Upper lobe of left lung (tissue), 6 donors: ENCODE results near the gene LIG3. TPM values are rescaled to one million over a fixed set of nuclear protein-coding genes. Genes with fewer than 3 reads are reported as not detected.
"Not testable (repeated sequence)": the region's sequence is repeated elsewhere in the genome, so short reads cannot be mapped to it uniquely, and the experiment has no call there.

Source experiments
- ATAC-seq, 2 donors: fragments of 200-7000 bp; cut with Tn5 transposase; one replicate each; pipeline ENCODE4 v1.9.1; 2022; ENCODE audit warnings: mild to moderate bottlenecking in 2 of 2, moderate library complexity in 2 of 2; ENCODE audit not compliant: low FRiP score in 2 of 2
- DNase-seq, 2 donors: peaks; one replicate each; pipeline ENCODE4 v3.0.0-alpha.2; 2019 to 2020
- H3K27ac ChIP-seq, 4 donors: fragments of 200-600 bp; sonication (generic); one replicate each; pipeline ENCODE4 v1.5.1; 2016 to 2019
- H3K27me3 ChIP-seq, 4 donors: fragments of 200-600 bp; sonication (generic); one replicate each; pipeline ENCODE4 v1.5.1; 2017 to 2019
- H3K36me3 ChIP-seq, 4 donors: fragments of 200-600 bp; sonication (generic); one replicate each; pipeline ENCODE4 v1.5.1; 2016 to 2019
- H3K4me1 ChIP-seq, 4 donors: fragments of 200-600 bp; sonication (generic); one replicate each; pipeline ENCODE4 v1.5.1; 2018 to 2019
- H3K4me3 ChIP-seq, 4 donors: fragments of 200-600 bp; sonication (generic); one replicate each; pipeline ENCODE4 v1.5.1; 2017 to 2019; ENCODE audit warnings: mild to moderate bottlenecking in 2 of 4, moderate library complexity in 1 of 4
- H3K9me3 ChIP-seq, 4 donors: fragments of 200-600 bp; sonication (generic); one replicate each; pipeline ENCODE4 v1.5.1; 2018 to 2019
- EP300 ChIP-seq, 4 donors: sonication (generic); formaldehyde crosslinking; IDR thresholded peaks; one replicate each; pipeline ENCODE4 v1.5.1; 2017; ENCODE audit warnings: antibody characterized with exemption in 4 of 4, control low read depth in 2 of 4
- POLR2A ChIP-seq, 4 donors: fragments of 450-650 bp; IDR thresholded peaks; one replicate each; pipeline ENCODE4 v1.5.1; 2016 to 2017; ENCODE audit warnings: antibody characterized with exemption in 4 of 4, mild to moderate bottlenecking in 2 of 4
- POLR2AphosphoS5 ChIP-seq, 2 donors: sonication (generic); formaldehyde crosslinking; IDR thresholded peaks; one replicate each; pipeline ENCODE4 v1.5.1; 2017; ENCODE audit warnings: antibody characterized with exemption in 2 of 2
- WGBS, 2 donors: methylation state at CpG; one replicate each; pipeline ENCODE4 v1.1.5; 2017 to 2018; 5-methylcytosine and 5-hydroxymethylcytosine counted together
- total RNA-seq, 6 donors: library from RNA; depleted of rRNA in 4 of 6; stranded (reverse); fragments of >200 nt in 4 of 6; gene quantifications; one replicate each; pipeline versions ENCODE4 v1.1.0 to v1.2.1, GENCODE V29; 2016 to 2021
- TF ChIP-seq, protein P1 (sequence below), 6 experiments: fragments of 450-650 bp in 4 of 6; fragments of 200-600 bp in 2 of 6; sonication (generic) in 2 of 6; IDR thresholded peaks; one replicate each; pipeline ENCODE4 v1.5.1; 2016 to 2019; ENCODE audit warnings: antibody characterized with exemption in 6 of 6
- donor health status: DM: no; HTN: no; CAD: no; lungs with moderate emphysema.
- donor health status: DM: no; HTN: yes; CAD: no; lungs with severe emphysema.

The LIG3 gene
- total RNA-seq, 6 donors from 2014 or later = 27.4 to 47.1 (median 29.9) TPM

DNA sequence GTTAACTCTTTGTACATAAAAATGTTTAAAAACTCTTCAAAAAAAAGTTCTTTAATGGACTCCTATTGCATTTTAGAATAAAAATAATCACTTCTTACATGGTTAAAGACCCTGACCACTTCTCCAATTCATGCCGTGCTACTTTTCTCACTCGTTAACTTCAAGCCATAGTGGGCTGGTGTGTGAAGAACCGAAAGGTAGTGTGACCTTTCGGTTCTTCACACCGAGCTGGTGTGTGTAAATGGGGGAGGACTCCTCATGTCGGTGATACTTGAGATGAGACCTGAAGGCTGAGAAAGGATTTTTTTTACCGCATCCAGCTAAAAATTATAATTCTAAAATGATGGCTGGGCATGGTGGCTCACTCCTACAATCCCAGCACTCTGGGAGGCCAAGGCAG, 61.1 kb downstream of the LIG3 start:
- Histone ChIP-seq H3K36me3 (no peaks in the 10 kb centered on the region), H3K27me3 (no peaks in the 10 kb centered on the region), H3K4me3 (no peak overlapping the region), H3K27ac (no peak overlapping the region), H3K4me1 (peaks cover 0 to 9% (median 4%) of the 10 kb centered on the region in 4 donors), H3K9me3 (no peaks in the 10 kb centered on the region)
- 89% methylated on average over 7 of the region's 7 CpGs for WGBS, 2 donors
- ATAC-seq (no peak), DNase-seq (no peak)
- TF ChIP-seq POLR2A (IDR thresholded peaks at IDR 0.05) (no peak), EP300 (IDR thresholded peaks at IDR 0.05) (no peak), POLR2AphosphoS5 (IDR thresholded peaks at IDR 0.05) (no peak)
- TF ChIP-seq, protein P1, sequence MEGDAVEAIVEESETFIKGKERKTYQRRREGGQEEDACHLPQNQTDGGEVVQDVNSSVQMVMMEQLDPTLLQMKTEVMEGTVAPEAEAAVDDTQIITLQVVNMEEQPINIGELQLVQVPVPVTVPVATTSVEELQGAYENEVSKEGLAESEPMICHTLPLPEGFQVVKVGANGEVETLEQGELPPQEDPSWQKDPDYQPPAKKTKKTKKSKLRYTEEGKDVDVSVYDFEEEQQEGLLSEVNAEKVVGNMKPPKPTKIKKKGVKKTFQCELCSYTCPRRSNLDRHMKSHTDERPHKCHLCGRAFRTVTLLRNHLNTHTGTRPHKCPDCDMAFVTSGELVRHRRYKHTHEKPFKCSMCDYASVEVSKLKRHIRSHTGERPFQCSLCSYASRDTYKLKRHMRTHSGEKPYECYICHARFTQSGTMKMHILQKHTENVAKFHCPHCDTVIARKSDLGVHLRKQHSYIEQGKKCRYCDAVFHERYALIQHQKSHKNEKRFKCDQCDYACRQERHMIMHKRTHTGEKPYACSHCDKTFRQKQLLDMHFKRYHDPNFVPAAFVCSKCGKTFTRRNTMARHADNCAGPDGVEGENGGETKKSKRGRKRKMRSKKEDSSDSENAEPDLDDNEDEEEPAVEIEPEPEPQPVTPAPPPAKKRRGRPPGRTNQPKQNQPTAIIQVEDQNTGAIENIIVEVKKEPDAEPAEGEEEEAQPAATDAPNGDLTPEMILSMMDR (IDR thresholded peaks at IDR 0.05) = no peak

DNA sequence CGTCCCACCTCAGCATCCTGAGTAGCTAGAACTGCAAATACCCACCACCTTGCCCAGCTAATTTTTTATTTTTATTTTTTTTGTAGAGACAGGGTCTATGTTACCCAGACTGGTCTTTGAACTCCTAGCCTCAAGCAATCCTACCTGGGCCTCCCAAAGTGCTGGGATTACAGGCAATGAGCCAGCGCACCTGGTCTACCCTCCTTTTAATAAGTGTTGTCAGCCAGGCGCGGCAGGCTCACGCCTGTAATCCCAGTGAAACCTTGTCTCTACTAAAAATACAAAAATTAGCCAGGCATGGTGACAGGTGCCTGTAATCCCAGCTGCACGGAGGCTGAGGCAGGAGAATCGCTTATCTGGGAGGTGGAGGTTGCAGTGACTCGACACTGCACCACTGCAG, 63.9 kb downstream of the LIG3 start:
- 94 to 97% methylated on average over 8 of the region's 8 CpGs for WGBS, 2 donors
- no peaks in the 10 kb centered on the region for H3K9me3 ChIP-seq
- H3K27me3 ChIP-seq = no peaks in the 10 kb centered on the region
- DNase-seq (no peak), ATAC-seq (no peak)
- TF ChIP-seq EP300 (IDR thresholded peaks at IDR 0.05) (no peak), POLR2A (IDR thresholded peaks at IDR 0.05) (no peak), POLR2AphosphoS5 (IDR thresholded peaks at IDR 0.05) (no peak)
- TF ChIP-seq, protein P1 (IDR thresholded peaks at IDR 0.05) = no peak
- H3K36me3 ChIP-seq = no peaks in the 10 kb centered on the region
- H3K27ac ChIP-seq = no peak overlapping the region
- no peak overlapping the region for H3K4me3 ChIP-seq
- peaks cover 0 to 9% (median 6%) of the 10 kb centered on the region in 4 donors for H3K4me1 ChIP-seq

DNA sequence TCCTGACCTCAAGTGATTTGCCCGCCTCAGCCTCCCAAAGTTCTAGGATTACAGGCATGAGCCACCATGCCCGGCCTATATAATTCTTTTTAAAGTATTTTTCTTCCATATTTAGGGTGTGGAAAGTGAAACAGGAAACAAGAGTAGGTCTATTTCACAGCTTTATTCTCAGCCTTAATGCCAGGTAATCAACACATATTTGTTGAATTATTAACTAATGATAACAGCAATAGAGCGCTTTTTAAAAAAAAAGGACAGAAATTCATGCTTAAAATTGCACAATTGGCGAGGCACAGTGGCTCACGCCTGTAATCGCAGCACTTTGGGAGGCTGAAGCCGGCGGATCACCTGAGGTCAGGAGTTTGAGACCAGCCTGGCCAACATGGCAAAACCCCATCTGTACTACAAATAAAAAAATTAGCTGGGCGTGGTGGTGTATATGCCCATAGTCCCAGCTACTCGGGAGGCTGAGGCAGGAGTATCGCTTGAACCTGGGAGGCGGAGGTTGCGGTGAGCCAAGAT, 65.2 kb downstream of the LIG3 start:
- peaks cover 3 to 15% (median 11%) of the 10 kb centered on the region in 4 donors for H3K4me1 ChIP-seq
- not testable (repeated sequence) for H3K36me3 ChIP-seq, DNase-seq, H3K4me3 ChIP-seq, H3K9me3 ChIP-seq, H3K27ac ChIP-seq, ATAC-seq, H3K27me3 ChIP-seq
- WGBS, 2 donors = 93 to 95% methylated on average over 13 of the region's 13 CpGs

GRCh38 chr17:35046245-35046644, 65.9 kb downstream of the LIG3 start:
- Histone ChIP-seq H3K9me3 (no peaks in the 10 kb centered on the region), H3K27me3 (no peaks in the 10 kb centered on the region), H3K4me3 (no peak overlapping the region), H3K36me3 (no peaks in the 10 kb centered on the region), H3K4me1 (peaks cover 10 to 22% (median 16%) of the 10 kb centered on the region in 4 donors), H3K27ac (peak overlapping the region in 1 of 4 donors; percentile 11)
- ATAC-seq = no peak
- 78 to 86% methylated on average over 4 of the region's 4 CpGs for WGBS, 2 donors
- no peak for DNase-seq
- TF ChIP-seq POLR2AphosphoS5 (IDR thresholded peaks at IDR 0.05) = no peak
- TF ChIP-seq, protein P1 (IDR thresholded peaks at IDR 0.05) = no peak
- no peak for TF ChIP-seq POLR2A (IDR thresholded peaks at IDR 0.05)
- no peak for TF ChIP-seq EP300 (IDR thresholded peaks at IDR 0.05)

DNA sequence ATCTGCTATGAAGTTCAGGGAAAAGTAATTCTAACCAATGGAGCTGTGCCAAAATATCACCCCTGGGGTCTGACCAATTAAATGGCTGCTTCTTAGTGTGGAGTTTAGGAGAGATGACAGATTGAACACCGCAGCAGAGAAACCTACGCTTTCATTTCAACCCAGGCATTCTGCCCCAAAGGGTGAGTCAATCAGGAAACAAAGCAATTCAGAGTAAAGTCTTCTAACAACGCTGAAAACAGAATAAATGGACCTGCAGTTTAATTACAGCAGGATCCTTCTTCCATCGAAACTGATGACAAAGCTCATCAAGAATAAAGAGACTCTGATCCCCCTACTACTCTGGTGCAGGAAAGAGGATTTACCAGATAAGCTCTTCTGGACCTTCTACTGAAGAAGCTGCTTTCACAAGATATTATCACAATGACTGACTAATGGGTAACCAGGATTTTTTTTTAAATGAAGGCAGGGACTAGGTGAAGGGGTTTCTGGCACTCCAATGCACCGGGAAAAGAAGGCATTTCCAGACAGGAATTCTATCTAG, 66.5 kb downstream of the LIG3 start:
- WGBS, 2 donors = 69 to 70% methylated on average over 5 of the region's 5 CpGs
- H3K27me3 ChIP-seq = no peaks in the 10 kb centered on the region
- DNase-seq (no peak), ATAC-seq (no peak)
- H3K4me3 ChIP-seq = no peak overlapping the region
- no peaks in the 10 kb centered on the region for H3K9me3 ChIP-seq
- no peaks in the 10 kb centered on the region for H3K36me3 ChIP-seq
- TF ChIP-seq EP300 (IDR thresholded peaks at IDR 0.05) (no peak), POLR2AphosphoS5 (IDR thresholded peaks at IDR 0.05) (no peak), POLR2A (IDR thresholded peaks at IDR 0.05) (no peak)
- TF ChIP-seq, protein P1 (IDR thresholded peaks at IDR 0.05) = no peak
- H3K27ac ChIP-seq = peak overlapping the region in 1 of 4 donors; percentile 11
- peaks cover 16 to 28% (median 22%) of the 10 kb centered on the region in 4 donors for H3K4me1 ChIP-seq
